Fibroblast of skin of left quadriceps (primary cell): ENCODE measurements around the gene ZNF648.
"Not testable (repeated sequence)": the region's sequence is repeated elsewhere in the genome, so short reads cannot be mapped to it uniquely, and the experiment has no call there.

ENCODE experiments used
- DNase-seq, 2 experiments: peaks; one replicate each; pipeline ENCODE4 v3.0.0-alpha.2; 2013; ENCODE audit warnings: low read depth in 2 of 2

ZNF648 gene, protein sequence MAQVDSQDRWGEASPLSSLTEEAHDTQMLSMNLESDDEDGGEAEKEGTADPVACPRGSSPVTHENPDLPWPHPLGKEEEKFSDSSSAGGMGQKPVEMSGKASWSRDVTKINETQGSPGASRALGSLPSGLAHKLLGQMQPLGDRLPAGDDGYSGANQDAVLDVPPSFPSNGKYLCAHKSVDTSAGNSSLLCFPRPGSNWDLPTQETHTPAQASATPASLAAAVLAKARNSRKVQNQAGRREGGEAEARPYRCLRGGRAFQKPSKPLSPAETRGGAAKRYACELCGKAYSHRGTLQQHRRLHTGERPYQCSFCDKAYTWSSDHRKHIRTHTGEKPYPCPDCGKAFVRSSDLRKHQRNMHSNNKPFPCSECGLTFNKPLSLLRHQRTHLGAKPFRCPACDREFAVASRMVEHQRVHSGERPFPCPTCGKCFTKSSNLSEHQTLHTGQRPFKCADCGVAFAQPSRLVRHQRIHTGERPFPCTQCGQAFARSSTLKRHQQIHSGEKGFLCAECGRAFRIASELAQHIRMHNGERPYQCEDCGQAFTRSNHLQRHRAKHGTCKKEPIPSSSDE

GRCh38 chr1:182061594-182061993 lies at the start of gene ZNF648:
TSS of gene ZNF648 (minus strand) at chr1:182061712. CDS start at chr1:182058010, 3,702 bp downstream.
- no peak for DNase-seq

- DNase-seq = no peak
Measured at GRCh38 chr1:182110635-182111034, 49.1 kb upstream of the ZNF648 start.

- no peak for DNase-seq
Measured at GRCh38 chr1:182109771-182110170, 48.3 kb upstream of the ZNF648 start.

- DNase-seq = no peak
Measured at GRCh38 chr1:182107209-182107608, 45.7 kb upstream of the ZNF648 start.

DNA sequence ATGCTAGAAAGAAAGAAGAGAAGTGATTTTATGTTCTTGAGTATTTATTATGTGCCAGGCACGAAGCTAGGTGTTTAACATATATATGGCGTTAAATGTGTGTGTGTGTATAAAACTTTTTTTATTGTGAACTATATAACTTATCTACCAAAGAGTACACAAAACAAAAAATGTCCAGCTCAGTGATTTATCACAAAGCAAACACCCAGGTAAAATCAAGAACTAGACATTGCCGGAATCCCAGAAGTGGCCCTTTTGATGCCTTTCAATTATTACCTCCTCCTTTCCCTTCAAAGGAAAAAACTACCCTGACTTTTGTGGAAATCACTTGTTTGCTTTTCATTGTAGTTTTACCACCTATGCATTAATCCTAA lies 40.5 kb upstream of the ZNF648 start:
- DNase-seq = no peak

DNA sequence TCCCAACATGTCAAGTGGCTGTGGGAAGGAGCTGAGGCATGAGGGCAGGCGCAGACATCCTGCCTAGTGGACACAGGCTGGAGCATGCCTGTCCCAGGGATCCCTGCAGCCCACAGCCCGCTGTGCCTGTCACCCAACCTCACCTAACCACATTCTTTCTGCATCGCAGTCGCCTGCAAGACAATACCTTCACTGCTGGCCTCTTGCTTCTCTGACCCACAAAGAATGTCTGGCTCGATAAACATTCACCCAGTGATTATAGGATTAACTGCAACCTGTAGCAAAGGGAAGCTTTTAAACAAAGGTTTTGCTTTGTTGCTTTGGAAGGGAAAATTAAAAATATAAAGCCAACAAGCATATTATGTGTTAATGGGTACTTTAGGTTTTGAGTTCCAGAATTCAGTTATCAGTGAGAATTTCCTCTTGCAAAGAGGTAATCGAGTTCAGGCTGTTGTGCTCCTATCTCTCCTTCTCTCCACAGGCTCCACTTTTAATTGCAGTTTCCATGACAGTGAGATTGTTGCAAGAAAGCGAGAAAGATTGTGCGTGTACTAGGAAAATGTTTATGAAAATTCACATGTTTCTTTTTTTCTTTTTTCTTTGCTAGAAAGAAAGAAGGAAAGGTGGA lies 40.0 kb upstream of the ZNF648 start:
- DNase-seq = no peak

DNA sequence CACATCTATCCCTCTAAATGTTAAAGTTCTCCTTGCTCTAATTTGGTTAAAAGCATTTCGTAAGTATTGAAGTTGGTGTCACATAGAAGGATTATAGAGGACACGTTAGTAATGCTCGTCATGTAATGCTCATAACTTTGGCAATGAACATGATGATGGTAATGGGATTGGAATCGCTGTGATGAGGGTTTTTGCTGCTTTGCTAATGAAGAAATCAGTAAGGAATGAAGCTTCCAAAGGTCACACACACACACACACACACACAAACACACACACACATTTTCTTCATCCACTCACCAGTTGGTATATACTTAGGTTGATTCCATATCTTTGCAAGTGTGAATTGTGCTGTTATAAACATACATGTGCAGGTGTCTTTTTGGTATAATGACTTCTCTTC lies 36.8 kb upstream of the ZNF648 start:
- DNase-seq = no peak

- DNase-seq = no peak
Measured at GRCh38 chr1:182095946-182096345, 34.4 kb upstream of the ZNF648 start.

DNA sequence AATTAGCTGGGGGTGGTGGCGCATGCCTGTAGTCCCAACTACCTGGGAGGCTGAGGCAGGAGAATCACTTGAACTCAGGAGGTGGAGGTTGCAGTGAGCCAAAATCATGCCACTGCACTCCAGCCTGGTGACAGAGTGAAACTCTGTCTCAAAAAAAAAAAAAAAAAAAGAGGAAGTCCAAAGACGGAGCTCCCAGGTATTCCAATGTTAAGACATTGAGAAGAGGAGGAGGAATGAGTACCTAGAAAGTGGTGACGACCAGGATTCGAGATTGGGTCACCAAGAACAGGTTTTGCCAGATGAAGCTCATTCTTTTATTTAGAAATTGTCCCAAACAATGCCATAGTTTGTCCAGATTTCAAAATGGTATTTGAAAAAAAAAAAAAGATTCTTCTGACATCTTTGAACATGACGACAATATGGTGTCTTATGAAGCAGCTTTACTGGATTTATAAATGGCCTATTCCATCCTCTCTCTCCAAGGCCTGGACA lies 33.0 kb upstream of the ZNF648 start:
- not testable (repeated sequence) for DNase-seq

- DNase-seq = no peak
Measured at GRCh38 chr1:182093781-182094180, 32.3 kb upstream of the ZNF648 start.

- DNase-seq = no peak
Measured at GRCh38 chr1:182092336-182092735, 30.8 kb upstream of the ZNF648 start.

- no peak for DNase-seq
Measured at GRCh38 chr1:182091083-182091482, 29.6 kb upstream of the ZNF648 start.

GRCh38 chr1:182087719-182088350 lies 26.3 kb upstream of the ZNF648 start:
- DNase-seq = no peak

DNA sequence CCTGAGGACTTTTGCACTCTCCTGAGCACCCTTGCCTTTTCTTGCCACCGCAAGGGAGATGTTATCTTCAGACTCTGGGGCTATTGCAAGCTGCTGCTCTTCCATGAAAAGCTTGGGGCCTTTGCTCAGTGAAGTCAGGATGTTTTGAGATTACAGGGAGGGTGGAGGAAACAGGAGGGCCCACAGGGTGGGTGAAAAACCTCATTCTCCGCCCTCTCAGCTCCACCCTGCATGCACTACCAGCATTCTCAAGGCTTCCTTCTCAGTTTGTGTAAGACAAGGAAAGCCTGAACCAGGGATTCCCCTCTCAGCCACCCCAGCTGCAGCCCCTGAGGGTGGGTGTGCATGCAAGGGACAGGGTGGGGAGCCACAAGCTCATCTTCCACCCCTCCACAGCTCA lies 25.8 kb upstream of the ZNF648 start:
- no peak for DNase-seq

DNA sequence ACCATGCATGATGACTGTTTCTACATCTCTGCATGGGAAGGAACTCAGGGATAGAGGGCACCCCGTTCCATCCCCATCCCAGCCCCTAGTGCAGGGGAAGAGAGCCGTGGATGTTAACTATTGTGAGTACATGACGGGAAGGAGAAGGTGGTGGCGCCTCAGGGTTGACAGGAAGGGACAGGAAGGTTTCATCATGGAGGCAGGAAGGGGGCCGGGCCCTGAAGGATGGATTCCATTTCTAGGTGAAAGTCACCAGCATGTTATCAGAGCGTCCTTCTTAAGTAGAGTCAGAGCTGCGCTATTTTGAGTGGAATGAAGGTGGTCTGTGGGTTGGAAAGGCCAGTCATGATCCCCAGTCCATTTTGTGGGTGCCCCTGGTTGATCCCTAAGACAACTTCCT lies 25.1 kb upstream of the ZNF648 start:
- no peak for DNase-seq

- no peak for DNase-seq
Measured at GRCh38 chr1:182086136-182086535, 24.6 kb upstream of the ZNF648 start.

DNA sequence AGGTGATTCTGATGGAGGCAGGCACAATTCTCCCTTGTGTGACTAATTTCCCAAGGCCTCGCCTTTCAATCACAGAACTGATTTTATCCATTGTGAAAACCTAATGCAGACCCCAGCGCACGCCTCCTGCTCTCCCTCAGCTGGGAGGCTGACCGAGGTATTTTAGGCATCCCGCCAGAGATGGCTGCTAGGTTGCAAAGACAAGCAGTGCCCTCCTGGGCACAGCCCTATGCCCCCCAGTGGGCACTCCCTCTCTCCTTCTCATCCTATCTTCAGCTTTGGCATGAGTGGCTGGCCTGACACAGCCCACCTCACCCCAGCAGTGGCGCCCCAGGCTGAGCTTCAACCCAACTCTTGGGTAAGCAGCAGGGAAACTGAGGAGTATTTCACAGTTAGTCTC lies 24.2 kb upstream of the ZNF648 start:
- no peak for DNase-seq

DNA sequence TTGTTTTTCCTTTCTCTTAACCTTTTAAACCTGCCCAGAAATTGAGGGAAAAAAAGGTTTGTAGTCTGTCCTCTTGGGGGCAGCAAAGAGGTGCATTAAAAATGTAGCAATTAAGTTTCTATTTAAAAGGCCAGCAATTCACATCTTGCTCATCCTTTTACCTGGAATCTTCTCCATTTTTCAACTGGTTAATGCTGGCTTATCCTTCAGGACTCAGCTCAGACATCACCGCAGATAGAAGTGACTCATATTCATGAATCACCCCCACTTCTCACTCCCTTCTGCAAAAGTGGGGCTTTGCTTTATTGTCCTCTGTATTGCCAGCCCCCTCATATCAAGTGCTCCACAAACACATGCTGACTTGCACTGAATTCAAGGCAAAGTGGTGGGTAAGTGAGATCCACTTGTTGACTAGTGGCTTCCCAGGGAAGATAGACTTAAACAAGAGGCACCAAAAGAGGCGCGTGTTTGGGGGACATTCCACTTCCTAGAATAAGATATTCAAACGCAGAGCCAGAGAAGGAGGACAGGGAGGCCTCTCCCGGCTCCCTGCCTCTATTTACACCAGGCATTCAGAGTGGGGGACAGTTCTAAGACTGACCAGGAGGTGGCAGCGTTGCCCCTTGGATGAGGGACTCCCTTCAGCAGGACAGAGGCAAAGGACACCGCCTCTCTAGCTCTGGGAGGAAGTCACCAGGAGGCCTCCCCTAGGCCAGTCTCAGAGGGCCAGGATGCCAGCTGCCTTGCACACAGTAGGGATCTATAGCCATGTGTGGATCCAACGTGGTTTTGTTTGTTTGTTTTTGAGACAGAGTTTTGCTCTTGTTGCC lies 23.2 kb upstream of the ZNF648 start:
- peak; percentile 34 to 42 for DNase-seq

DNA sequence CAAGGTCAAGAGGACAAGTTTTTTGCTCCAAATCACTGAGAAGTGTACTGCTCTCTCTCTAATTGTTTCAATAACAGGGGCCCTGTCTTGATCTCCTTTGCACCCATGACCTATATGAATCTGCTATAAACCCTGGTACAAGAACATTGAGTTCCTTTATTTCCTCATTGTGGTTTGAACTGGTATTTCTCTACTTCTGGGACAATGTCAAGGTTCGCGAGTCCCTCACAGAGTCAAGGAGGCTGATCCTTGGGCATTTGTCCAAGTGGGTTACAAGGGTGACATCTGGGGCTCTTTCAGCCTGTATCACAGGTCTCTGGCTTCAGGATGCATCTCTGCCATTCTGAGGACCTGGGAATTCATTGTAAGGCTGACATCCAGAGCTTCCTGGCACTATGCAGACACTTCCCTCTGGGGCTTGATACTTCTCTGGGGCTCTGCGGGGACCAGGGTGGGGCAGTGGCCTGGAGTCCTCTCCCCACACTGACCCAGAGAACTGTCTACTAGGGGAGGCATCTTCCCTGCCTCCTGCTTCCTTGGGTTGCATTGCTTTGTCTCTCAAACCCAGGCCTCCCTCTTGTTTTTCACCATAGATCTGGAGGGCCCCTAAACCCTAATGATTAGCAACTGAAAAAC lies 22.5 kb upstream of the ZNF648 start:
- DNase-seq = no peak

- no peak for DNase-seq
Measured at GRCh38 chr1:182080955-182081582, 19.6 kb upstream of the ZNF648 start.

DNA sequence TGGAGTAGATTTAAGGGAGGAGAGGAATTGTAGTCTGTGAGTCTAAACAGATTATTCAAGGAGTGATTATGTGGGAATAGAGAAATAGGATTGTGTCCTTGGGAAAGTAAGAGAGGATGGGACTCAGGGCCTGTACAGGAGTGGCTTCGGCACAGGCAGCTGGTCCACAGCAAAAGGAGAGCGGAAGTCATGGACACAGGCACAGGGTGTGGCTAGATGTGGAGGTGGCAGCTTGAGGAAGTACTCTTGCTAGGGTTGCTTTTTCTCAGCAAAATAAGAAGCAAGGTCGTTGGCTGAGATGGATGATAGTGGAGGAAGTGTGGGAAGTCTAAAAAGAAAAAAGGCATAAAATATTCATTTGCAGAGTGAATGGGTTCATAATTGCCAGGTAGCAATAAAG lies 18.5 kb upstream of the ZNF648 start:
- no peak for DNase-seq
